OCI-LY3 (cell line): ENCODE results near the gene CCDC63.
"Not testable (repeated sequence)": the region's sequence is repeated elsewhere in the genome, so short reads cannot be mapped to it uniquely, and the experiment has no call there.

Experiments
- H2AFZ ChIP-seq: fragments of 200-600, 300-600 bp; shearing (Covaris generic); 2 replicates; pipeline ENCODE4 v1.6.0; 2014; ENCODE audit warnings: antibody characterized with exemption, low read depth, low read length
- H3K27ac ChIP-seq: fragments of 200-600, 300-600 bp; sonication (generic); 2 replicates; pipeline ENCODE4 v1.5.1; 2014; ENCODE audit warnings: mild to moderate bottlenecking, low read length, moderate library complexity, mixed read lengths
- H3K27me3 ChIP-seq: fragments of 200-600, 300-600 bp; sonication (generic); 2 replicates; pipeline ENCODE4 v1.6.1; 2014; ENCODE audit warnings: low read depth, low read length, mixed read lengths
- H3K36me3 ChIP-seq: fragments of 200-600, 300-600 bp; sonication (generic); replicated peaks from 2 replicates; pipeline ENCODE3; 2014; ENCODE audit warnings: low read depth, low read length, mixed read lengths
- H3K4me1 ChIP-seq: fragments of 300-600, 200-600 bp; sonication (generic); 2 replicates; pipeline ENCODE4 v1.6.1; 2014; ENCODE audit warnings: low read length, mixed read lengths
- H3K4me2 ChIP-seq: fragments of 200-600, 300-600 bp; sonication (generic); 2 replicates; pipeline ENCODE4 v1.6.1; 2014; ENCODE audit warnings: low read length, mixed read lengths
- H3K4me3 ChIP-seq: fragments of 300-600, 200-600 bp; sonication (generic); 2 replicates; pipeline ENCODE4 v1.5.1; 2014; ENCODE audit warnings: antibody characterized with exemption, mild to moderate bottlenecking, low read length, moderate library complexity
- H3K79me2 ChIP-seq: fragments of 300-600, 200-600 bp; shearing (Covaris generic); 2 replicates; pipeline ENCODE4 v1.6.1; 2014; ENCODE audit warnings: mild to moderate bottlenecking, low read length, mixed read lengths
- H3K9ac ChIP-seq: fragments of 300-600, 200-600 bp; shearing (Covaris generic); 2 replicates; pipeline ENCODE4 v1.6.0; 2014; ENCODE audit warnings: mild to moderate bottlenecking, low read length, moderate library complexity
- H3K9me3 ChIP-seq: fragments of 200-600, 300-600 bp; shearing (Covaris generic); 2 replicates; pipeline ENCODE4 v1.6.1; 2014; ENCODE audit warnings: low read length, mixed read lengths; ENCODE audit not compliant: insufficient read depth
- H4K20me1 ChIP-seq: fragments of 200-600, 300-600 bp; sonication (generic); 2 replicates; pipeline ENCODE4 v1.6.1; 2016; ENCODE audit warnings: low read length, mixed read lengths; ENCODE audit not compliant: insufficient read depth
- CTCF ChIP-seq: fragments of 200-600, 300-600 bp; sonication (generic); IDR thresholded peaks from 2 replicates; pipeline ENCODE4 v1.5.1; 2014; ENCODE audit warnings: antibody characterized with exemption, low read length, low read depth
- EZH2phosphoT487 ChIP-seq: fragments of 200-600 bp; shearing (Covaris generic); IDR thresholded peaks from 2 replicates; pipeline ENCODE4 v1.6.1; 2018; ENCODE audit warnings: antibody characterized with exemption, mixed run types, low read depth

CCDC63 gene

GRCh38 chr12:110941391-110941790 lies 94.6 kb downstream of the CCDC63 start:
- Histone ChIP-seq H2AFZ (no peak overlapping the region), H3K27me3 (peaks cover 10% of the 10 kb centered on the region; the same call in 1 of the 2 replicates), H3K4me2 (no peak overlapping the region), H3K27ac (no peak overlapping the region), H4K20me1 (no peaks in the 10 kb centered on the region), H3K36me3 (no peaks in the 10 kb centered on the region), H3K79me2 (no peaks in the 10 kb centered on the region), H3K9me3 (peaks cover 3% of the 10 kb centered on the region; the same call in 1 of the 2 replicates), H3K4me3 (no peak overlapping the region), H3K4me1 (peaks cover 10% of the 10 kb centered on the region), H3K9ac (no peak overlapping the region)
- TF ChIP-seq CTCF (no peak), EZH2phosphoT487 (no peak)

- H3K27ac ChIP-seq, result no peak overlapping the region
- no peak for TF ChIP-seq EZH2phosphoT487
- no peak for TF ChIP-seq CTCF
These were observed 96.6 kb downstream of the CCDC63 start for GRCh38 chr12:110943373-110943772.

DNA sequence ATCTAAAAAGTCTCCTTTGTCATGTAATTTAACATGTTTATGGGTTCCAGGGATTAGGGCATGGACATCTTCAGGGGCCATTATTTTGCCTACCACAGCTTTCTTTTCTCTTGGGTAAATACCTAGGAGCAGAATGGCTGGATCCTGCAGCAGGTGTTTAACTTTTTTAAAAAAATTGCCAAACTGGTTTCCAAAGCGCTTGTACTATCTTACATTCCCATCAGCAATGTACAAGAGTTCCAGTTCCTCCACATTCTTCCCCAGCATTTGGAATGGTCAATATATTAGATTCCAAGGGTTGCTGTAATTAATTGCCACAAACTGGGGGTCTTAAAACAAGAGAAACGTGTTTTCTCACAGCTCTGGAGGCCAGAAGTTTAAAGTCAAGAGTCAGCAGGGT lies 101.3 kb downstream of the CCDC63 start:
- H3K9ac ChIP-seq, result no peak overlapping the region
- no peak overlapping the region for H3K4me2 ChIP-seq
- peaks cover 6% of the 10 kb centered on the region; the same call in 1 of the 2 replicates for H3K9me3 ChIP-seq
- peaks cover 6% of the 10 kb centered on the region; the same call in 1 of the 2 replicates for H3K27me3 ChIP-seq
- no peaks in the 10 kb centered on the region for H3K4me1 ChIP-seq
- TF ChIP-seq CTCF (no peak), EZH2phosphoT487 (no peak)
- no peaks in the 10 kb centered on the region for H3K36me3 ChIP-seq
- H4K20me1 ChIP-seq, result no peaks in the 10 kb centered on the region
- no peak overlapping the region for H2AFZ ChIP-seq
- H3K79me2 ChIP-seq, result no peaks in the 10 kb centered on the region
- no peak overlapping the region for H3K4me3 ChIP-seq
- no peak overlapping the region for H3K27ac ChIP-seq

More at GRCh38 chr12:110943373-110943772, 96.6 kb downstream of the CCDC63 start:
- Histone ChIP-seq H4K20me1 (no peaks in the 10 kb centered on the region), H3K9me3 (peaks cover 6% of the 10 kb centered on the region; the same call in 1 of the 2 replicates), H3K4me3 (no peak overlapping the region), H3K9ac (no peak overlapping the region), H3K27me3 (peaks cover 10% of the 10 kb centered on the region; the same call in 1 of the 2 replicates), H3K36me3 (no peaks in the 10 kb centered on the region), H3K4me1 (no peaks in the 10 kb centered on the region), H3K4me2 (no peak overlapping the region), H2AFZ (no peak overlapping the region), H3K79me2 (no peaks in the 10 kb centered on the region)

DNA sequence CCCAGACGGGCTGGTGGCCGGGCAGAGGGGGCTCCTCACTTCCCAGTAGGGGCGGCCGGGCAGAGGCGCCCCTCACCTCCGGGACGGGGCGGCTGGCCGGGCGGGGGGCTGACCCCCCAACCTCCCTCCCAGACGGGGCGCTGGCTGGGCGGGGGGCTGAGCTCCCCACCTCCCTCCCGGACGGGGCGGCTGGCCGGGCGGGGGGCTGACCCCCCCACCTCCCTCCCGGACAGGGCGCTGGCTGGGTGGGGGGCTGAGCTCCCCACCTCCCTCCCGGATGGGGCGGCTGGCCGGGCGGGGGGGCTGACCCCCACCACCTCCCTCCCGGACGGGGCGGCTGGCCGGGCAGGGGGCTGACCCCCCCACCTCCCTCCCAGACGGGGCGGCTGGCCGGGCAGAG lies 103.7 kb downstream of the CCDC63 start:
- not testable (repeated sequence) for H3K9me3 ChIP-seq, H3K4me2 ChIP-seq, H3K27me3 ChIP-seq, H3K36me3 ChIP-seq, H2AFZ ChIP-seq, H3K9ac ChIP-seq, H3K79me2 ChIP-seq, H4K20me1 ChIP-seq, H3K4me1 ChIP-seq, H3K4me3 ChIP-seq, H3K27ac ChIP-seq

DNA sequence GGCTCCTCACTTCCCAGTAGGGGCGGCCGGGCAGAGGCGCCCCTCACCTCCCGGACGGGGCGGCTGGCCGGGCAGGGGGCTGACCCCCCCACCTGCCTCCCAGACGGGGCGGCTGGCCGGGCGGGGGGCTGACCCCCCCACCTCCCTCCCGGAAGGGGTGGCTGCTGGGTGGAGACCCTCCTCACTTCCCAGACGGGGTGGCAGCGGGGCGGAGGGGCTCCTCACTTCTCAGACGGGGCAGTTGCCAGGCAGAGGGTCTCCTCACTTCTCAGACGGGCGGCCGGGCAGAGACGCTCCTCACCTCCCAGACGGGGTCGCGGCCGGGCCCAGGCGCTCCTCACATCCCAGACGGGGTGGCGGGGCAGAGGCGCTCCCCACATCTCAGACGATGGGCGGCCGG lies 104.1 kb downstream of the CCDC63 start:
- not testable (repeated sequence) for H3K36me3 ChIP-seq, H4K20me1 ChIP-seq, H3K27ac ChIP-seq, H3K4me3 ChIP-seq, H3K4me2 ChIP-seq, H3K4me1 ChIP-seq, H3K9ac ChIP-seq, H3K9me3 ChIP-seq, H3K79me2 ChIP-seq, H2AFZ ChIP-seq
- H3K27me3 ChIP-seq, result peaks cover 10% of the 10 kb centered on the region
